ENCODE measurements around the gene GAS6. TPM values are rescaled to one million over a fixed set of nuclear protein-coding genes. Genes with fewer than 3 reads are reported as not detected.
A peak's percentile ranks its signal among the peaks of the same experiment; 100 is the strongest.

GAS6 gene
- total RNA-seq, 1 donor from 2014 or later = 11.5 TPM

GRCh38 chr13:113897966-113898365 is 34.1 kb upstream of the GAS6 start:
- H3K4me3 Mint-ChIP-seq (ENCODE audit: low read depth) = no peak overlapping the region
- DNase-seq (ENCODE audit: low spot score, unreplicated experiment) = no peak
- H3K9me3 Mint-ChIP-seq (ENCODE audit: low read depth) = peaks cover 7% of the 10 kb centered on the region
- no peak overlapping the region for H3K27ac Mint-ChIP-seq
- no peaks in the 10 kb centered on the region for H3K27me3 Mint-ChIP-seq
- TF ChIP-seq, protein P1, sequence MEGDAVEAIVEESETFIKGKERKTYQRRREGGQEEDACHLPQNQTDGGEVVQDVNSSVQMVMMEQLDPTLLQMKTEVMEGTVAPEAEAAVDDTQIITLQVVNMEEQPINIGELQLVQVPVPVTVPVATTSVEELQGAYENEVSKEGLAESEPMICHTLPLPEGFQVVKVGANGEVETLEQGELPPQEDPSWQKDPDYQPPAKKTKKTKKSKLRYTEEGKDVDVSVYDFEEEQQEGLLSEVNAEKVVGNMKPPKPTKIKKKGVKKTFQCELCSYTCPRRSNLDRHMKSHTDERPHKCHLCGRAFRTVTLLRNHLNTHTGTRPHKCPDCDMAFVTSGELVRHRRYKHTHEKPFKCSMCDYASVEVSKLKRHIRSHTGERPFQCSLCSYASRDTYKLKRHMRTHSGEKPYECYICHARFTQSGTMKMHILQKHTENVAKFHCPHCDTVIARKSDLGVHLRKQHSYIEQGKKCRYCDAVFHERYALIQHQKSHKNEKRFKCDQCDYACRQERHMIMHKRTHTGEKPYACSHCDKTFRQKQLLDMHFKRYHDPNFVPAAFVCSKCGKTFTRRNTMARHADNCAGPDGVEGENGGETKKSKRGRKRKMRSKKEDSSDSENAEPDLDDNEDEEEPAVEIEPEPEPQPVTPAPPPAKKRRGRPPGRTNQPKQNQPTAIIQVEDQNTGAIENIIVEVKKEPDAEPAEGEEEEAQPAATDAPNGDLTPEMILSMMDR (IDR thresholded peaks at IDR 0.05; ENCODE audit: unreplicated experiment) = no peak
- H3K4me1 Mint-ChIP-seq (ENCODE audit: low read depth) = no peaks in the 10 kb centered on the region
- H3K36me3 Mint-ChIP-seq (ENCODE audit: insufficient read depth) = no peaks in the 10 kb centered on the region

DNA sequence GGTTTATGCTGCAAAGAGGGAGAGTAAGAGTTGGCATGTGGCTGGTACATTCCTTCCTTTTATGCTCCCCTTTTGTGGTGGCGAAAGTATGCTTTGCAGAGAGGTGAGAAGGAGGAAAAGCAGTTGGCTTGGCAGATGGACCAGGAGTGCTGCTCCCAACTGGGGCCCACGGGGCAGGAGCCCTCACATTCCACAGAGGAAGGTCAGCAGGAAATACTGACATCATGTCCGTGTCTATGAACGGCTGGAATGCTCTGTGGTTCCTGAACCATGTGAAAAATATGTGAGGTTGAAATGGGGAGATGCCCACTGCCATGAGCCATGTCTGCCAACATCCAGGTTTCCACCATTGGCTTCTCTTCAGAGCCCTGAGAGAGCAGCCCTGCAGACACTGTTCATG is 33.3 kb upstream of the GAS6 start:
- DNase-seq (ENCODE audit: low spot score, unreplicated experiment) = no peak
- TF ChIP-seq, protein P1 (IDR thresholded peaks at IDR 0.05; ENCODE audit: unreplicated experiment) = no peak
- Mint-ChIP-seq H3K27ac (no peak overlapping the region), H3K4me1 (ENCODE audit: low read depth) (no peaks in the 10 kb centered on the region), H3K27me3 (no peaks in the 10 kb centered on the region), H3K36me3 (ENCODE audit: insufficient read depth) (no peaks in the 10 kb centered on the region), H3K9me3 (ENCODE audit: low read depth) (peaks cover 13% of the 10 kb centered on the region), H3K4me3 (ENCODE audit: low read depth) (no peak overlapping the region)

DNA sequence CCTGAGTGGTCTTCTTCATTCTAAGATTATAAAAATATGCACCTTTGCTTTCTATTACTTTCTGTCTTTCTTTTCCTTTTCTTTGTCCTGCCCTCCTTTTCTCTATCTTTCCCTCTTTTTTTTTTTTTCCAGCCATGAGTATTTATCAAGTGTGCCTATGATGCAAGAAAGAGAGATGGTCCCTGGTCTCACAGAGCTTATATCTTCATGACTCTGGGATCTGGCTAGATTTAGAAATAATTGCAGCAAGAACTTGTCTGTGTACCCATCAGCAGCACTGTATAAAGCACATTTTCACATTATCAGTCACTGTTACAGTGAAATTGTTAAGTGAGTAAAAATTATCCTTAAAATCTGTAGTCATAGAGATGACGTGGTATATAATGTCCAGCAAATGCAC is 31.6 kb upstream of the GAS6 start:
- H3K9me3 Mint-ChIP-seq (ENCODE audit: low read depth) = peaks cover 23% of the 10 kb centered on the region
- no peak overlapping the region for H3K27ac Mint-ChIP-seq
- no peaks in the 10 kb centered on the region for H3K36me3 Mint-ChIP-seq (ENCODE audit: insufficient read depth)

GRCh38 chr13:113890774-113891480 is 27.1 kb upstream of the GAS6 start:
- TF ChIP-seq, protein P1 (IDR thresholded peaks at IDR 0.05; ENCODE audit: unreplicated experiment) = no peak
- H3K36me3 Mint-ChIP-seq (ENCODE audit: insufficient read depth) = no peaks in the 10 kb centered on the region
- peaks cover 5% of the 10 kb centered on the region for H3K27me3 Mint-ChIP-seq
- no peak for DNase-seq (ENCODE audit: low spot score, unreplicated experiment)
- H3K4me3 Mint-ChIP-seq (ENCODE audit: low read depth) = no peak overlapping the region
- H3K9me3 Mint-ChIP-seq (ENCODE audit: low read depth) = peaks cover 23% of the 10 kb centered on the region
- peaks cover 3% of the 10 kb centered on the region for H3K4me1 Mint-ChIP-seq (ENCODE audit: low read depth)
- H3K27ac Mint-ChIP-seq = peak overlapping the region; percentile 13

More for the DNA sequence above, 31.6 kb upstream of the GAS6 start:
- Mint-ChIP-seq H3K4me1 (ENCODE audit: low read depth) (peaks cover 3% of the 10 kb centered on the region), H3K4me3 (ENCODE audit: low read depth) (no peak overlapping the region), H3K27me3 (no peaks in the 10 kb centered on the region)
- TF ChIP-seq, protein P1 (IDR thresholded peaks at IDR 0.05; ENCODE audit: unreplicated experiment) = no peak
- DNase-seq (ENCODE audit: low spot score, unreplicated experiment) = no peak

GRCh38 chr13:113889467-113889866 is 25.6 kb upstream of the GAS6 start:
- peaks cover 19% of the 10 kb centered on the region for H3K9me3 Mint-ChIP-seq (ENCODE audit: low read depth)
- no peak for DNase-seq (ENCODE audit: low spot score, unreplicated experiment)
- peaks cover 6% of the 10 kb centered on the region for H3K27me3 Mint-ChIP-seq
- H3K4me1 Mint-ChIP-seq (ENCODE audit: low read depth) = peaks cover 4% of the 10 kb centered on the region
- no peak overlapping the region for H3K4me3 Mint-ChIP-seq (ENCODE audit: low read depth)
- no peak overlapping the region for H3K27ac Mint-ChIP-seq
- TF ChIP-seq, protein P1 (IDR thresholded peaks at IDR 0.05; ENCODE audit: unreplicated experiment) = no peak
- H3K36me3 Mint-ChIP-seq (ENCODE audit: insufficient read depth) = no peaks in the 10 kb centered on the region
